WTC11 (cell line): ENCODE measurements around the gene GCM1. TPM values are rescaled to one million over a fixed set of nuclear protein-coding genes. Genes with fewer than 3 reads are reported as not detected.

ENCODE experiments used
- ATAC-seq: fragments of 200-7000 bp; cut with Tn5 transposase; 2 replicates; pipeline ENCODE4 v1.10.0; 2021; ENCODE audit warnings: mild to moderate bottlenecking, moderate library complexity
- CTCF ChIA-PET: fragments of 300-600 bp; sonication (Branson Sonifier 250); formaldehyde crosslinking; loops from one replicate; lab custom pipeline; 2021; ENCODE audit warnings: antibody characterized with exemption; lab: Charles Lee
- POLR2A ChIA-PET: fragments of 350-600 bp; sonication (Branson Sonifier 250); formaldehyde crosslinking; loops from one replicate; lab custom pipeline; 2021; ENCODE audit warnings: antibody characterized with exemption; lab: Charles Lee
- DNase-seq: peaks from one replicate; pipeline ENCODE4 v3.0.0; 2021; ENCODE audit warnings: low spot score
- H3K27ac Mint-ChIP-seq: 2 replicates; pipeline ENCODE4 v1.8.0; 2021; ENCODE audit warnings: mixed read lengths
- H3K27me3 Mint-ChIP-seq: 2 replicates; pipeline ENCODE4 v1.8.0; 2021; ENCODE audit warnings: low read depth, mild to moderate bottlenecking, moderate library complexity, mixed read lengths
- H3K36me3 Mint-ChIP-seq: 2 replicates; pipeline ENCODE4 v1.8.0; 2021; ENCODE audit warnings: mixed read lengths
- H3K4me1 Mint-ChIP-seq: 2 replicates; pipeline ENCODE4 v1.8.0; 2022; ENCODE audit warnings: mixed read lengths
- H3K4me3 Mint-ChIP-seq: 2 replicates; pipeline ENCODE4 v1.8.0; 2021; ENCODE audit warnings: mild to moderate bottlenecking, moderate library complexity, mixed read lengths
- H3K9me3 Mint-ChIP-seq: 2 replicates; pipeline ENCODE4 v1.8.0; 2021; ENCODE audit warnings: mixed read lengths
- ESRRA ChIP-seq: sonication (generic); formaldehyde crosslinking; IDR thresholded peaks from 2 replicates; pipeline ENCODE4 v1.8.1; 2022; ENCODE audit warnings: mild to moderate bottlenecking, missing genetic modification reagents, borderline replicate concordance
- FOXK1 ChIP-seq: sonication (generic); formaldehyde crosslinking; IDR thresholded peaks from 2 replicates; pipeline ENCODE4 v1.8.0; 2022; ENCODE audit warnings: mild to moderate bottlenecking, moderate library complexity, missing genetic modification reagents
- IRF2 ChIP-seq: sonication (generic); formaldehyde crosslinking; IDR thresholded peaks from 2 replicates; pipeline ENCODE4 v1.8.0; 2022; ENCODE audit warnings: low read depth, missing genetic modification reagents, borderline replicate concordance
- MXD4 ChIP-seq: fragments of 250-450 bp; sonication (Bioruptor Pico); IDR thresholded peaks from 2 replicates; pipeline ENCODE4 v1.8.0; 2021; ENCODE audit warnings: mild to moderate bottlenecking, moderate library complexity, borderline replicate concordance
- MYBL2 ChIP-seq: sonication (generic); formaldehyde crosslinking; IDR thresholded peaks from 2 replicates; pipeline ENCODE4 v1.8.1; 2023; ENCODE audit warnings: mild to moderate bottlenecking, moderate library complexity, missing genetic modification reagents
- NFE2L1 ChIP-seq: sonication (generic); formaldehyde crosslinking; IDR thresholded peaks from 2 replicates; pipeline ENCODE4 v1.8.1; 2023; ENCODE audit warnings: missing genetic modification reagents
- OVOL2 ChIP-seq: fragments of 250-450 bp; sonication (Bioruptor Pico); IDR thresholded peaks from 2 replicates; pipeline ENCODE4 v1.9.0; 2021; ENCODE audit warnings: mild to moderate bottlenecking, borderline replicate concordance
- RORB ChIP-seq: fragments of 250-450 bp; sonication (Bioruptor Pico); IDR thresholded peaks from 2 replicates; pipeline ENCODE4 v1.9.0; 2021; ENCODE audit warnings: mild to moderate bottlenecking
- TEAD1 ChIP-seq: sonication (generic); formaldehyde crosslinking; IDR thresholded peaks from 2 replicates; pipeline ENCODE4 v1.8.0; 2022; ENCODE audit warnings: mild to moderate bottlenecking, missing genetic modification reagents
- ZNF219 ChIP-seq: sonication (generic); formaldehyde crosslinking; IDR thresholded peaks from 2 replicates; pipeline ENCODE4 v1.8.0; 2023; ENCODE audit warnings: missing genetic modification reagents, mild to moderate bottlenecking, borderline replicate concordance
- ZNF396 ChIP-seq: fragments of 250-450 bp; sonication (Bioruptor Pico); IDR thresholded peaks from 2 replicates; pipeline ENCODE4 v1.8.0; 2021; ENCODE audit warnings: mild to moderate bottlenecking, moderate library complexity, borderline replicate concordance
- total RNA-seq: library from RNA; stranded (reverse); gene quantifications from 3 replicates; pipeline ENCODE4 v1.2.3, GENCODE V29; 2021
- TF ChIP-seq, protein P1 (sequence below): sonication (generic); formaldehyde crosslinking; IDR thresholded peaks from 2 replicates; pipeline ENCODE4 v1.8.0; 2023; ENCODE audit warnings: mild to moderate bottlenecking, missing genetic modification reagents
- TF ChIP-seq, protein P2 (sequence below): sonication (generic); formaldehyde crosslinking; conservative IDR thresholded peaks from 2 replicates; pipeline ENCODE4 v1.8.1; 2023; ENCODE audit warnings: mild to moderate bottlenecking, low read depth, missing genetic modification reagents, moderate library complexity
- TF ChIP-seq, protein P3 (sequence below): sonication (generic); formaldehyde crosslinking; IDR thresholded peaks from 2 replicates; pipeline ENCODE4 v1.8.0; 2022; ENCODE audit warnings: mild to moderate bottlenecking, missing genetic modification reagents
- TF ChIP-seq, protein P4 (sequence below): sonication (generic); formaldehyde crosslinking; IDR thresholded peaks from 2 replicates; pipeline ENCODE4 v1.8.0; 2023; ENCODE audit warnings: missing genetic modification reagents
- TF ChIP-seq, protein P5 (sequence below): sonication (generic); formaldehyde crosslinking; IDR thresholded peaks from 2 replicates; pipeline ENCODE4 v1.8.0; 2022; ENCODE audit warnings: mild to moderate bottlenecking, missing genetic modification reagents
- TF ChIP-seq, protein P6 (sequence below): sonication (generic); formaldehyde crosslinking; IDR thresholded peaks from 2 replicates; pipeline ENCODE4 v1.8.1; 2023; ENCODE audit warnings: mild to moderate bottlenecking, missing genetic modification reagents, moderate library complexity
- TF ChIP-seq, protein P7 (sequence below): sonication (generic); formaldehyde crosslinking; IDR thresholded peaks from 2 replicates; pipeline ENCODE4 v1.8.1; 2023; ENCODE audit warnings: mild to moderate bottlenecking, missing genetic modification reagents
- TF ChIP-seq, protein P8 (sequence below): sonication (generic); formaldehyde crosslinking; IDR thresholded peaks from 2 replicates; pipeline ENCODE4 v1.8.1; 2023; ENCODE audit warnings: mild to moderate bottlenecking, moderate library complexity, missing genetic modification reagents

Gene GCM1
- total RNA-seq, 1 experiment from 2014 or later, result 0.09 TPM

DNA sequence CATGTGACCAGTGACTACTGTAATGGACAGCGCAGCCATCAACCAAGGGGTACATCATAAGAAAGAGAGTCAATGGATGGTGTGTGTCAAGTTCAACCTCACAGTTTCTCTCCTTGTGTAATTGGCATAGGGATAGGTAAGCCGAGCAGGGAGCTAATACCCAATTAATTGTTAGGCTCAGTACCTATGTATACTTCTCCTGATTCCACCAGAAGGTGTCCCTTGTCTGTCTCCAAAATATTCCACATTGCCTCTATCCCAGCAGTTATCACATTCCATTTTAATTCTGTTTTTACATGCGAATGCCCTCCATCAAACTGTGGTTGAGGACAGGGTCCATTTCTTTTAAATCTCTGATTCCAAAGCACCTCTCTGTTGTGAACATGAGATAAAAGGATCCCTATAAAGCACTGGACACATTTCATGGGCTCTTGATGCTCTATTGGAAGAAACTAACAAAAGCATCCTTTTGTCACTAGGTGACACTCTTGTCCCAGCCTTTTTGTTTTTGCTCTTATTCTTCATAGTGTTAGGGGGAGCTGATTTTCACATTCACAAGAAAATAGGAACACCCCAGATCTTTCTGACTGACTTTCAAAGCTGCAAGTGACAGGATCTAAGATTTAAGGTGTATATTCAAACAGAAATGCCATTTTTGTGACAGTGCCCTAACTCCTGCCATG, 44.5 kb downstream of the GCM1 start:
- TF ChIP-seq, protein P1, sequence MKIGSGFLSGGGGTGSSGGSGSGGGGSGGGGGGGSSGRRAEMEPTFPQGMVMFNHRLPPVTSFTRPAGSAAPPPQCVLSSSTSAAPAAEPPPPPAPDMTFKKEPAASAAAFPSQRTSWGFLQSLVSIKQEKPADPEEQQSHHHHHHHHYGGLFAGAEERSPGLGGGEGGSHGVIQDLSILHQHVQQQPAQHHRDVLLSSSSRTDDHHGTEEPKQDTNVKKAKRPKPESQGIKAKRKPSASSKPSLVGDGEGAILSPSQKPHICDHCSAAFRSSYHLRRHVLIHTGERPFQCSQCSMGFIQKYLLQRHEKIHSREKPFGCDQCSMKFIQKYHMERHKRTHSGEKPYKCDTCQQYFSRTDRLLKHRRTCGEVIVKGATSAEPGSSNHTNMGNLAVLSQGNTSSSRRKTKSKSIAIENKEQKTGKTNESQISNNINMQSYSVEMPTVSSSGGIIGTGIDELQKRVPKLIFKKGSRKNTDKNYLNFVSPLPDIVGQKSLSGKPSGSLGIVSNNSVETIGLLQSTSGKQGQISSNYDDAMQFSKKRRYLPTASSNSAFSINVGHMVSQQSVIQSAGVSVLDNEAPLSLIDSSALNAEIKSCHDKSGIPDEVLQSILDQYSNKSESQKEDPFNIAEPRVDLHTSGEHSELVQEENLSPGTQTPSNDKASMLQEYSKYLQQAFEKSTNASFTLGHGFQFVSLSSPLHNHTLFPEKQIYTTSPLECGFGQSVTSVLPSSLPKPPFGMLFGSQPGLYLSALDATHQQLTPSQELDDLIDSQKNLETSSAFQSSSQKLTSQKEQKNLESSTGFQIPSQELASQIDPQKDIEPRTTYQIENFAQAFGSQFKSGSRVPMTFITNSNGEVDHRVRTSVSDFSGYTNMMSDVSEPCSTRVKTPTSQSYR (CRISPR knock-in tag), result no peak
- TF ChIP-seq, protein P2, sequence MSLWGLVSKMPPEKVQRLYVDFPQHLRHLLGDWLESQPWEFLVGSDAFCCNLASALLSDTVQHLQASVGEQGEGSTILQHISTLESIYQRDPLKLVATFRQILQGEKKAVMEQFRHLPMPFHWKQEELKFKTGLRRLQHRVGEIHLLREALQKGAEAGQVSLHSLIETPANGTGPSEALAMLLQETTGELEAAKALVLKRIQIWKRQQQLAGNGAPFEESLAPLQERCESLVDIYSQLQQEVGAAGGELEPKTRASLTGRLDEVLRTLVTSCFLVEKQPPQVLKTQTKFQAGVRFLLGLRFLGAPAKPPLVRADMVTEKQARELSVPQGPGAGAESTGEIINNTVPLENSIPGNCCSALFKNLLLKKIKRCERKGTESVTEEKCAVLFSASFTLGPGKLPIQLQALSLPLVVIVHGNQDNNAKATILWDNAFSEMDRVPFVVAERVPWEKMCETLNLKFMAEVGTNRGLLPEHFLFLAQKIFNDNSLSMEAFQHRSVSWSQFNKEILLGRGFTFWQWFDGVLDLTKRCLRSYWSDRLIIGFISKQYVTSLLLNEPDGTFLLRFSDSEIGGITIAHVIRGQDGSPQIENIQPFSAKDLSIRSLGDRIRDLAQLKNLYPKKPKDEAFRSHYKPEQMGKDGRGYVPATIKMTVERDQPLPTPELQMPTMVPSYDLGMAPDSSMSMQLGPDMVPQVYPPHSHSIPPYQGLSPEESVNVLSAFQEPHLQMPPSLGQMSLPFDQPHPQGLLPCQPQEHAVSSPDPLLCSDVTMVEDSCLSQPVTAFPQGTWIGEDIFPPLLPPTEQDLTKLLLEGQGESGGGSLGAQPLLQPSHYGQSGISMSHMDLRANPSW (CRISPR knock-in tag), result no peak
- TF ChIP-seq ZNF219 (CRISPR knock-in tag) (no peak), TEAD1 (CRISPR knock-in tag) (no peak), ZNF396 (CRISPR knock-in tag) (no peak), MXD4 (CRISPR knock-in tag) (no peak), FOXK1 (no peak), ESRRA (CRISPR knock-in tag) (no peak), OVOL2 (CRISPR knock-in tag) (no peak), IRF2 (no peak), MYBL2 (no peak), RORB (CRISPR knock-in tag) (no peak), NFE2L1 (no peak)
- TF ChIP-seq, protein P3, sequence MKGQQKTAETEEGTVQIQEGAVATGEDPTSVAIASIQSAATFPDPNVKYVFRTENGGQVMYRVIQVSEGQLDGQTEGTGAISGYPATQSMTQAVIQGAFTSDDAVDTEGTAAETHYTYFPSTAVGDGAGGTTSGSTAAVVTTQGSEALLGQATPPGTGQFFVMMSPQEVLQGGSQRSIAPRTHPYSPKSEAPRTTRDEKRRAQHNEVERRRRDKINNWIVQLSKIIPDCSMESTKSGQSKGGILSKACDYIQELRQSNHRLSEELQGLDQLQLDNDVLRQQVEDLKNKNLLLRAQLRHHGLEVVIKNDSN, result no peak
- TF ChIP-seq, protein P4, sequence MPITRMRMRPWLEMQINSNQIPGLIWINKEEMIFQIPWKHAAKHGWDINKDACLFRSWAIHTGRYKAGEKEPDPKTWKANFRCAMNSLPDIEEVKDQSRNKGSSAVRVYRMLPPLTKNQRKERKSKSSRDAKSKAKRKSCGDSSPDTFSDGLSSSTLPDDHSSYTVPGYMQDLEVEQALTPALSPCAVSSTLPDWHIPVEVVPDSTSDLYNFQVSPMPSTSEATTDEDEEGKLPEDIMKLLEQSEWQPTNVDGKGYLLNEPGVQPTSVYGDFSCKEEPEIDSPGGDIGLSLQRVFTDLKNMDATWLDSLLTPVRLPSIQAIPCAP (CRISPR knock-in tag), result no peak
- TF ChIP-seq, protein P5, sequence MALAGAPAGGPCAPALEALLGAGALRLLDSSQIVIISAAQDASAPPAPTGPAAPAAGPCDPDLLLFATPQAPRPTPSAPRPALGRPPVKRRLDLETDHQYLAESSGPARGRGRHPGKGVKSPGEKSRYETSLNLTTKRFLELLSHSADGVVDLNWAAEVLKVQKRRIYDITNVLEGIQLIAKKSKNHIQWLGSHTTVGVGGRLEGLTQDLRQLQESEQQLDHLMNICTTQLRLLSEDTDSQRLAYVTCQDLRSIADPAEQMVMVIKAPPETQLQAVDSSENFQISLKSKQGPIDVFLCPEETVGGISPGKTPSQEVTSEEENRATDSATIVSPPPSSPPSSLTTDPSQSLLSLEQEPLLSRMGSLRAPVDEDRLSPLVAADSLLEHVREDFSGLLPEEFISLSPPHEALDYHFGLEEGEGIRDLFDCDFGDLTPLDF, result no peak
- TF ChIP-seq, protein P6, sequence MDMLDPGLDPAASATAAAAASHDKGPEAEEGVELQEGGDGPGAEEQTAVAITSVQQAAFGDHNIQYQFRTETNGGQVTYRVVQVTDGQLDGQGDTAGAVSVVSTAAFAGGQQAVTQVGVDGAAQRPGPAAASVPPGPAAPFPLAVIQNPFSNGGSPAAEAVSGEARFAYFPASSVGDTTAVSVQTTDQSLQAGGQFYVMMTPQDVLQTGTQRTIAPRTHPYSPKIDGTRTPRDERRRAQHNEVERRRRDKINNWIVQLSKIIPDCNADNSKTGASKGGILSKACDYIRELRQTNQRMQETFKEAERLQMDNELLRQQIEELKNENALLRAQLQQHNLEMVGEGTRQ (CRISPR knock-in tag), result no peak
- TF ChIP-seq, protein P7, sequence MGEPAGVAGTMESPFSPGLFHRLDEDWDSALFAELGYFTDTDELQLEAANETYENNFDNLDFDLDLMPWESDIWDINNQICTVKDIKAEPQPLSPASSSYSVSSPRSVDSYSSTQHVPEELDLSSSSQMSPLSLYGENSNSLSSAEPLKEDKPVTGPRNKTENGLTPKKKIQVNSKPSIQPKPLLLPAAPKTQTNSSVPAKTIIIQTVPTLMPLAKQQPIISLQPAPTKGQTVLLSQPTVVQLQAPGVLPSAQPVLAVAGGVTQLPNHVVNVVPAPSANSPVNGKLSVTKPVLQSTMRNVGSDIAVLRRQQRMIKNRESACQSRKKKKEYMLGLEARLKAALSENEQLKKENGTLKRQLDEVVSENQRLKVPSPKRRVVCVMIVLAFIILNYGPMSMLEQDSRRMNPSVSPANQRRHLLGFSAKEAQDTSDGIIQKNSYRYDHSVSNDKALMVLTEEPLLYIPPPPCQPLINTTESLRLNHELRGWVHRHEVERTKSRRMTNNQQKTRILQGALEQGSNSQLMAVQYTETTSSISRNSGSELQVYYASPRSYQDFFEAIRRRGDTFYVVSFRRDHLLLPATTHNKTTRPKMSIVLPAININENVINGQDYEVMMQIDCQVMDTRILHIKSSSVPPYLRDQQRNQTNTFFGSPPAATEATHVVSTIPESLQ (CRISPR knock-in tag), result no peak
- TF ChIP-seq, protein P8, sequence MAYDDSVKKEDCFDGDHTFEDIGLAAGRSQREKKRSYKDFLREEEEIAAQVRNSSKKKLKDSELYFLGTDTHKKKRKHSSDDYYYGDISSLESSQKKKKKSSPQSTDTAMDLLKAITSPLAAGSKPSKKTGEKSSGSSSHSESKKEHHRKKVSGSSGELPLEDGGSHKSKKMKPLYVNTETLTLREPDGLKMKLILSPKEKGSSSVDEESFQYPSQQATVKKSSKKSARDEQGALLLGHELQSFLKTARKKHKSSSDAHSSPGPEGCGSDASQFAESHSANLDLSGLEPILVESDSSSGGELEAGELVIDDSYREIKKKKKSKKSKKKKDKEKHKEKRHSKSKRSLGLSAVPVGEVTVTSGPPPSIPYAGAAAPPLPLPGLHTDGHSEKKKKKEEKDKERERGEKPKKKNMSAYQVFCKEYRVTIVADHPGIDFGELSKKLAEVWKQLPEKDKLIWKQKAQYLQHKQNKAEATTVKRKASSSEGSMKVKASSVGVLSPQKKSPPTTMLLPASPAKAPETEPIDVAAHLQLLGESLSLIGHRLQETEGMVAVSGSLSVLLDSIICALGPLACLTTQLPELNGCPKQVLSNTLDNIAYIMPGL (CRISPR knock-in tag), result no peak
- Mint-ChIP-seq H3K27ac (no peak overlapping the region), H3K36me3 (peaks cover 6% of the 10 kb centered on the region; the same call in 1 of the 2 replicates), H3K27me3 (no peaks in the 10 kb centered on the region), H3K4me1 (no peaks in the 10 kb centered on the region), H3K4me3 (no peak overlapping the region), H3K9me3 (no peaks in the 10 kb centered on the region)
- ChIA-PET CTCF (interaction anchor here (1.0 to 1.1 kb wide), 2 partner anchors 9 to 624 kb away, joined by 4 read pairs; no protein-coding TSS in a partner anchor), POLR2A (no interaction called here)
- DNase-seq, result no peak
- ATAC-seq, result peak; percentile 69
